GM12878 (cell line): Measurements from ENCODE around the gene EEF2K. TPM values are rescaled to one million over a fixed set of nuclear protein-coding genes. Genes with fewer than 3 reads are reported as not detected.

Experiments
- ATAC-seq: fragments of 200-7000 bp; cut with Tn5 transposase; 3 replicates; pipeline ENCODE4 v1.9.1; 2020; ENCODE audit warnings: mild to moderate bottlenecking, moderate library complexity
- BruUV-seq: library from RNA; stranded (reverse); fragments of 400-500 nt; replicated peaks from 2 replicates; lab custom pipeline; 2021; lab: Mats Ljungman, UMichigan
- CTCF ChIA-PET: fragments of 300-600 bp; sonication (Branson Sonifier 250); formaldehyde crosslinking; extraction: SDS; loops from one replicate; lab custom pipeline; 2021; ENCODE audit warnings: inconsistent platforms; lab: Yijun Ruan, JAX
- POLR2A ChIA-PET: fragments of 350-600 bp; formaldehyde crosslinking; extraction: SDS; loops from one replicate; lab custom pipeline; 2021; ENCODE audit warnings: inconsistent platforms; lab: Charles Lee
- RAD21 ChIA-PET: fragments of 300-600 bp; sonication (Branson Sonifier 250); formaldehyde crosslinking; loops from one replicate; lab custom pipeline; 2023; ENCODE audit warnings: antibody characterized with exemption; ENCODE audit not compliant: unreplicated experiment; lab: Charles Lee
- SMC1A ChIA-PET: fragments of 300-600 bp; sonication (Branson Sonifier 250); formaldehyde crosslinking; loops from one replicate; lab custom pipeline; 2023; ENCODE audit not compliant: unreplicated experiment, uncharacterized antibody; lab: Charles Lee
- DNase-seq: peaks from one replicate; pipeline ENCODE4 v3.0.0-alpha.2; 2011; ENCODE audit warnings: low read depth, low spot score
- FAIRE-seq: peaks from 3 replicates; lab custom pipeline; 2011; peaks lifted over from hg19 to GRCh38; lab: Jason Lieb, UNC
- H2AFZ ChIP-seq: 2 replicates; pipeline ENCODE4 v1.6.0; 2011; ENCODE audit warnings: low read depth, low read length, control low read depth; ENCODE audit not compliant: control insufficient read depth
- H3K27ac ChIP-seq: 2 replicates; pipeline ENCODE4 v1.5.1; 2011; ENCODE audit warnings: control low read depth; ENCODE audit not compliant: control insufficient read depth, insufficient read depth
- H3K27me3 ChIP-seq, 2 experiments: replicated peaks in 1 of 2; 2 replicates each; pipeline versions ENCODE4 v1.6.0 to v1.6.1; 2011; ENCODE audit warnings: low read length in 1 of 2; ENCODE audit not compliant: control insufficient read depth in 2 of 2, insufficient read depth in 2 of 2
- H3K36me3 ChIP-seq, 2 experiments: 2 replicates each; pipeline ENCODE4 v1.5.1; 2011; ENCODE audit warnings: low read length in 1 of 2; ENCODE audit not compliant: control insufficient read depth in 2 of 2, insufficient read depth in 2 of 2
- H3K4me1 ChIP-seq: 2 replicates; pipeline ENCODE4 v1.6.1; 2011; ENCODE audit warnings: mild to moderate bottlenecking, low read length, moderate library complexity, mixed read lengths; ENCODE audit not compliant: control insufficient read depth, insufficient read depth
- H3K4me2 ChIP-seq: 2 replicates; pipeline ENCODE4 v1.6.0; 2011; ENCODE audit warnings: control low read depth; ENCODE audit not compliant: control insufficient read depth, insufficient read depth
- H3K4me3 ChIP-seq: fragments of 200-600 bp; sonication (generic); 2 replicates; pipeline ENCODE4 v1.5.1; 2016
- H3K79me2 ChIP-seq: 2 replicates; pipeline ENCODE4 v1.6.0; 2011; ENCODE audit warnings: low read length; ENCODE audit not compliant: control insufficient read depth, insufficient read depth
- H3K9ac ChIP-seq: 2 replicates; pipeline ENCODE4 v1.8.0; 2011; ENCODE audit warnings: low read length, control low read depth, mixed read lengths; ENCODE audit not compliant: control insufficient read depth, insufficient read depth
- H3K9me3 ChIP-seq: replicated peaks from 3 replicates; pipeline ENCODE4 v1.5.1; 2011; ENCODE audit warnings: mild to moderate bottlenecking, low read length; ENCODE audit not compliant: control insufficient read depth, insufficient read depth
- H4K20me1 ChIP-seq: 2 replicates; pipeline ENCODE4 v1.6.0; 2011; ENCODE audit not compliant: control insufficient read depth, insufficient read depth
- WGBS: methylation state at CpG from one replicate; pipeline ENCODE4 v1.1.6; 2016; ENCODE audit warnings: low lambda C conversion rate; ENCODE audit not compliant: insufficient replicate concordance, insufficient coverage; ENCODE audit errors: missing lambda C conversion rate; 5-methylcytosine and 5-hydroxymethylcytosine counted together
- in situ Hi-C: fragments of 300-500 bp; cut with MboI; formaldehyde crosslinking; loops from 9 replicates; pipeline ENCODE4 v1.14.3; 2018; ENCODE audit warnings: mixed read lengths
- intact Hi-C: fragments of 100-400 bp; cut with micrococcal nuclease; formaldehyde crosslinking; loops from one replicate; pipeline ENCODE4 v1.14.2; 2022; ENCODE audit not compliant: unreplicated experiment
- polyA plus RNA-seq, 11 experiments: library from polyadenylated mRNA; depleted of rRNA in 4 of 11; unstranded in 6 of 11; stranded (reverse) in 5 of 11; fragments of >200 nt; fragmentation: Nextera tagmentation in 4 of 11; fragmentation: Illumina TruSeq in 1 of 11; extraction: Ambion mirVana in 4 of 11; extraction: Trizol in 1 of 11; gene quantifications; 1 replicate in 1 of 11; 2 replicates in 10 of 11; pipeline versions ENCODE4 v1.2.1 to v1.2.3, GENCODE V29; 2011 to 2016; ENCODE audit warnings: inconsistent platforms in 2 of 11, missing spikeins in 2 of 11, low read depth in 1 of 11
- total RNA-seq, 4 experiments: library from RNA; depleted of rRNA in 3 of 4; stranded (reverse); fragments of >200 nt in 3 of 4; fragmentation: Illumina TruSeq in 1 of 4; extraction: Trizol in 1 of 4; gene quantifications; 2 replicates each; pipeline versions ENCODE4 v1.2.1 to v1.2.3, GENCODE V29; 2013 to 2021
- TF ChIP-seq, protein P1 (sequence below): IDR thresholded peaks from 2 replicates; pipeline ENCODE4 v1.6.1; 2012; ENCODE audit warnings: improper control_type of control experiment, low read depth, low read length; ENCODE audit not compliant: insufficient replicate concordance

EEF2K gene
- total and polyA plus RNA-seq, 10 of the 15 experiments (the other 5 are each of a cell fraction or from before 2014, with no cell fraction given), result 2.0 to 29.6 (median 12.2) TPM

DNA sequence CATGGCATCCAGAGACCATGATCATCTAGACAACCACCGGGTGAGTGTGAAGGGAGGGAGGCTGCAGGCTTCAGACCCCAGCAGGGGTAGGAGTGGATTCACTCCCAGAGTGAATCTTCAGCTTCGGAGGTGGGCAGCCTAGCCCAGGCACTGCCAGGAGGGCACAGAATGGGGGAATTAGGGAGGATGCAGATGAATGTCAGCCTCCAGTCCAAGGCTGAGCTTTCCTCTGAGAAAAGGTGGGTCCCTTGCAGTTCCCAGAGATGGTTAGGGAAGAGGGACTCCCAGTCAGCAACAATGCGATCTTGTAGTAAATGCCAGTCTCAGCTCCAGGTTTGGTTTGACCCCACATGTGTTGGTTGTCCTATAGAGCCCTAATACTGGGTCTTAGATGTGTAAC, 54.4 kb downstream of the EEF2K start:
- H3K4me3 ChIP-seq, result no peak overlapping the region
- TF ChIP-seq, protein P1, sequence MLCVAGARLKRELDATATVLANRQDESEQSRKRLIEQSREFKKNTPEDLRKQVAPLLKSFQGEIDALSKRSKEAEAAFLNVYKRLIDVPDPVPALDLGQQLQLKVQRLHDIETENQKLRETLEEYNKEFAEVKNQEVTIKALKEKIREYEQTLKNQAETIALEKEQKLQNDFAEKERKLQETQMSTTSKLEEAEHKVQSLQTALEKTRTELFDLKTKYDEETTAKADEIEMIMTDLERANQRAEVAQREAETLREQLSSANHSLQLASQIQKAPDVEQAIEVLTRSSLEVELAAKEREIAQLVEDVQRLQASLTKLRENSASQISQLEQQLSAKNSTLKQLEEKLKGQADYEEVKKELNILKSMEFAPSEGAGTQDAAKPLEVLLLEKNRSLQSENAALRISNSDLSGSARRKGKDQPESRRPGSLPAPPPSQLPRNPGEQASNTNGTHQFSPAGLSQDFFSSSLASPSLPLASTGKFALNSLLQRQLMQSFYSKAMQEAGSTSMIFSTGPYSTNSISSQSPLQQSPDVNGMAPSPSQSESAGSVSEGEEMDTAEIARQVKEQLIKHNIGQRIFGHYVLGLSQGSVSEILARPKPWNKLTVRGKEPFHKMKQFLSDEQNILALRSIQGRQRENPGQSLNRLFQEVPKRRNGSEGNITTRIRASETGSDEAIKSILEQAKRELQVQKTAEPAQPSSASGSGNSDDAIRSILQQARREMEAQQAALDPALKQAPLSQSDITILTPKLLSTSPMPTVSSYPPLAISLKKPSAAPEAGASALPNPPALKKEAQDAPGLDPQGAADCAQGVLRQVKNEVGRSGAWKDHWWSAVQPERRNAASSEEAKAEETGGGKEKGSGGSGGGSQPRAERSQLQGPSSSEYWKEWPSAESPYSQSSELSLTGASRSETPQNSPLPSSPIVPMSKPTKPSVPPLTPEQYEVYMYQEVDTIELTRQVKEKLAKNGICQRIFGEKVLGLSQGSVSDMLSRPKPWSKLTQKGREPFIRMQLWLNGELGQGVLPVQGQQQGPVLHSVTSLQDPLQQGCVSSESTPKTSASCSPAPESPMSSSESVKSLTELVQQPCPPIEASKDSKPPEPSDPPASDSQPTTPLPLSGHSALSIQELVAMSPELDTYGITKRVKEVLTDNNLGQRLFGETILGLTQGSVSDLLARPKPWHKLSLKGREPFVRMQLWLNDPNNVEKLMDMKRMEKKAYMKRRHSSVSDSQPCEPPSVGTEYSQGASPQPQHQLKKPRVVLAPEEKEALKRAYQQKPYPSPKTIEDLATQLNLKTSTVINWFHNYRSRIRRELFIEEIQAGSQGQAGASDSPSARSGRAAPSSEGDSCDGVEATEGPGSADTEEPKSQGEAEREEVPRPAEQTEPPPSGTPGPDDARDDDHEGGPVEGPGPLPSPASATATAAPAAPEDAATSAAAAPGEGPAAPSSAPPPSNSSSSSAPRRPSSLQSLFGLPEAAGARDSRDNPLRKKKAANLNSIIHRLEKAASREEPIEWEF, result no peak
- no peak overlapping the region for H3K9ac ChIP-seq
- ChIA-PET RAD21 (no interaction called here), POLR2A (interaction anchor here (0.9 kb wide), 1 partner anchor 18 kb away, joined by 4 read pairs; no protein-coding TSS in a partner anchor), CTCF (interaction anchor here (0.8 to 1.0 kb wide), 3 partner anchors 15 to 50 kb away, joined by 3 to 4 read pairs (median 3); no protein-coding TSS in a partner anchor), SMC1A (interaction anchor here (1.2 kb wide), 1 partner anchor 40 kb away, joined by 3 read pairs; no protein-coding TSS in a partner anchor)
- H3K79me2 ChIP-seq, result no peaks in the 10 kb centered on the region
- ATAC-seq (no peak), DNase-seq (no peak), FAIRE-seq (no peak)
- H2AFZ ChIP-seq, result no peak overlapping the region
- in situ Hi-C loops (no loop called here), intact Hi-C loops (no loop called here)
- H3K27ac ChIP-seq, result no peak overlapping the region
- H3K9me3 ChIP-seq, result no peaks in the 10 kb centered on the region; the same call in 2 of the 3 replicates
- 98% methylated on average over 3 of the region's 3 CpGs for WGBS
- H3K27me3 ChIP-seq, result no peaks in the 10 kb centered on the region
- no peak overlapping the region for H3K4me2 ChIP-seq
- no peaks in the 10 kb centered on the region for H3K4me1 ChIP-seq
- no TSS peak for BruUV-seq
- H3K36me3 ChIP-seq, result peaks cover 28 to 33% of the 10 kb centered on the region in 2 experiments; a peak in 3 of 4 replicates
- no peaks in the 10 kb centered on the region for H4K20me1 ChIP-seq
